ENCODE results near the gene PITX3. TPM values are rescaled to one million over a fixed set of nuclear protein-coding genes. Genes with fewer than 3 reads are reported as not detected.
A peak's percentile ranks its signal among the peaks of the same experiment; 100 is the strongest.

PITX3 gene
- not detected for total RNA-seq
- polyA plus RNA-seq = not detected
- long read RNA-seq, donor 1 = 0 reads
- long read RNA-seq, donor 2, partial matches to known transcripts = 0 of 1 reads
- long read RNA-seq, donor 2, other reads (novel, unspliced or antisense) = 0 of 1 reads
- long read RNA-seq, donor 3 = 0 reads

DNA sequence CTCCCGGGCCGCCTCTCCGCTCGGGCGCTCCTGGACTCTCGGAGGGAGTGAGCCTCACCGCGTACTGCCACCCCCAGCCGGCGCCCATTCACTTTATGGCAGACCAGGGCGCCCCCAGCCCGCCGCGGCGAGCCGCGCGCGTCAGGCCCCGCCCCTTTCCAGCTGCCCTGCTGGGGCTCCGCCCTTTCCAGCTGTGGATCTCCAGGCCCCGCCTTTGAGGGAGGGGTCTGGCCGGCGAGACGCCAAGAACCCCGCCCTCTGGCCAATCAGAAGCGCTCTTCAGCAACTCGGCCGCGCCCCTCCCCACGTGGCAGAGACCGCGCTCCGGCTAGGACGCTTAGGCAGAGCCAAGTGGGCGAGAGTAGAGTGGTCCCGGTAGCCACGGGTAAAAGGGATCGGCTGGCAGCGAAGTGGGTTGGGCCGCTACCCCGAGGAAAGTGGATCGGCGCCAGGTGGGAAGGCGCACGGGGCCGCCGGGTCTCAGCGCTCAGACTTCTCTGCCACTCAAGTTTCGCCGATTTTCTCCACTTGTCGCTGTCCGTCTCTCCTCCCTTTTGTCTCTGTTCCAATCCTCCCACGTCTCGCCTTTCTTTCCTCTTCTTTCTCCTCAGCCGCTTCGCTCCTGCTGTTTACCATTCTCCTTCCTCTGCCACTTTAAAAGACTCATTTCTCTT, at the start of gene PITX3:
Gene PITX3 (minus strand): TSS at position 69 of the 674 bp plus-strand sequence. CDS start 9,432 bp downstream, outside the sequence.
- no peak for TF ChIP-seq POLR2A (IDR thresholded peaks at IDR 0.05)
- TF ChIP-seq, protein P1, sequence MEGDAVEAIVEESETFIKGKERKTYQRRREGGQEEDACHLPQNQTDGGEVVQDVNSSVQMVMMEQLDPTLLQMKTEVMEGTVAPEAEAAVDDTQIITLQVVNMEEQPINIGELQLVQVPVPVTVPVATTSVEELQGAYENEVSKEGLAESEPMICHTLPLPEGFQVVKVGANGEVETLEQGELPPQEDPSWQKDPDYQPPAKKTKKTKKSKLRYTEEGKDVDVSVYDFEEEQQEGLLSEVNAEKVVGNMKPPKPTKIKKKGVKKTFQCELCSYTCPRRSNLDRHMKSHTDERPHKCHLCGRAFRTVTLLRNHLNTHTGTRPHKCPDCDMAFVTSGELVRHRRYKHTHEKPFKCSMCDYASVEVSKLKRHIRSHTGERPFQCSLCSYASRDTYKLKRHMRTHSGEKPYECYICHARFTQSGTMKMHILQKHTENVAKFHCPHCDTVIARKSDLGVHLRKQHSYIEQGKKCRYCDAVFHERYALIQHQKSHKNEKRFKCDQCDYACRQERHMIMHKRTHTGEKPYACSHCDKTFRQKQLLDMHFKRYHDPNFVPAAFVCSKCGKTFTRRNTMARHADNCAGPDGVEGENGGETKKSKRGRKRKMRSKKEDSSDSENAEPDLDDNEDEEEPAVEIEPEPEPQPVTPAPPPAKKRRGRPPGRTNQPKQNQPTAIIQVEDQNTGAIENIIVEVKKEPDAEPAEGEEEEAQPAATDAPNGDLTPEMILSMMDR (IDR thresholded peaks at IDR 0.05) = no peak
- no peak for TF ChIP-seq EP300 (IDR thresholded peaks at IDR 0.05)
- Histone ChIP-seq H3K4me3 (peak within 1 kb of the TSS; percentile 41), H3K9me3 (no peaks in the 10 kb centered on the region), H3K27ac (no peak within 1 kb of the TSS), H3K36me3 (no peaks in the 10 kb centered on the region), H3K27me3 (no peaks in the 10 kb centered on the region), H3K4me1 (ENCODE audit: insufficient read depth) (peaks cover 13% of the 10 kb centered on the region)
- WGBS, 3 donors = 1 to 4% (median 2%) methylated on average over 56 to 57 of the region's 57 CpGs
- peak; percentile 91 to 98 (median 96) for DNase-seq
- intact Hi-C loops (cut with DNase I) = no loop called here

- Histone ChIP-seq H3K27me3 (no peaks in the 10 kb centered on the region), H3K9me3 (no peaks in the 10 kb centered on the region), H3K36me3 (no peaks in the 10 kb centered on the region), H3K27ac (no peak overlapping the region), H3K4me3 (no peak overlapping the region), H3K4me1 (ENCODE audit: insufficient read depth) (no peaks in the 10 kb centered on the region)
- 96 to 97% (median 97%) methylated on average over 3 of the region's 3 CpGs for WGBS, 3 donors
- intact Hi-C loops (cut with DNase I) = no loop called here
- TF ChIP-seq, protein P1 (IDR thresholded peaks at IDR 0.05) = no peak
- TF ChIP-seq POLR2A (IDR thresholded peaks at IDR 0.05) (no peak), EP300 (IDR thresholded peaks at IDR 0.05) (no peak)
- no peak for DNase-seq
Observed at GRCh38 chr10:102289840-102290239, 48.5 kb upstream of the PITX3 start.

DNA sequence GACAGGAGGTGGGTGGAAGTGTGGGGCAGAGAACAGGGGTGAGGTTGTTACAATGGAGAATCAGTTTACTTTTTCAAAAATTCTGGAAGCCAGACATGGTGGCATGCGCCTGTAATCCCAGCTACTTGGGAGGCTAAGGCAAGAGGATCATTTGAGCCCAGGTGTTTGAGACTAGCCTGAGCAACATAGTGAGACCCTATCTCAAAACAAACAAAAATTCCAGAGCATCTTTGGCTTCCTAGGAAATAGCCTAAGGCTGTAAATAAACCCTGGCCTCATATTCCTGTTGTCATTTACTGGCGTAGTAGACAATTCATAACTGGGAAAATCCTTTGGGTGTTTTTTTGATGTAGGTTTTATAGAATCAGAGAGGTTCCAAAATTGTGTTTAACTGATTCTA, 48.0 kb upstream of the PITX3 start:
- no peaks in the 10 kb centered on the region for H3K36me3 ChIP-seq
- H3K27ac ChIP-seq = no peak overlapping the region
- H3K4me3 ChIP-seq = no peak overlapping the region
- intact Hi-C loops (cut with DNase I) = no loop called here
- H3K4me1 ChIP-seq (ENCODE audit: insufficient read depth) = no peaks in the 10 kb centered on the region
- no peaks in the 10 kb centered on the region for H3K27me3 ChIP-seq
- no peaks in the 10 kb centered on the region for H3K9me3 ChIP-seq
- DNase-seq = no peak
- 96 to 98% (median 96%) methylated on average over 2 of the region's 2 CpGs for WGBS, 3 donors
- TF ChIP-seq, protein P1 (IDR thresholded peaks at IDR 0.05) = no peak
- TF ChIP-seq POLR2A (IDR thresholded peaks at IDR 0.05) (no peak), EP300 (IDR thresholded peaks at IDR 0.05) (no peak)

DNA sequence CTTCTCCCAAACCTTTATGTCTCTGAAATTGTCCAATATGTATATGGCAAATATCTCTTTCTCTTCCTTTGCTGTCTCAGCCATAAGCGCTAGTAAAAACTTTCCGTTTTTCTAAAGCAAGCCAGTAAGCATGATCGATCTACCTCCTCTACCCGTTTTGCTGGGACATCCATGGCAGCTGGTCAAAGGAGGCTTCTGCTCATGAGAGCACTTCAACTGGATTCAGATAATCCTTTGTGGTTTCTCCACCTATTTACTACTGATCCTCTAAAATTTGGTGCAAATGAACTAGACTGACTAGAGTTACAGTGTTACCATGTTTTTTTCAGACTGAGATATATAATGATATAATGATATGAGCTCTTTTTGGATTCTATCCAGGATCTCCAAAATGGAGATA, 46.7 kb upstream of the PITX3 start:
- no peaks in the 10 kb centered on the region for H3K9me3 ChIP-seq
- H3K4me3 ChIP-seq = no peak overlapping the region
- no peaks in the 10 kb centered on the region for H3K36me3 ChIP-seq
- intact Hi-C loops (cut with DNase I) = no loop called here
- DNase-seq = no peak
- WGBS, 3 donors = 93 to 98% (median 96%) methylated on average over 4 of the region's 4 CpGs
- TF ChIP-seq EP300 (IDR thresholded peaks at IDR 0.05) = no peak
- no peak for TF ChIP-seq POLR2A (IDR thresholded peaks at IDR 0.05)
- TF ChIP-seq, protein P1 (IDR thresholded peaks at IDR 0.05) = no peak
- no peaks in the 10 kb centered on the region for H3K27me3 ChIP-seq
- no peak overlapping the region for H3K27ac ChIP-seq
- H3K4me1 ChIP-seq (ENCODE audit: insufficient read depth) = no peaks in the 10 kb centered on the region

Measured in ovary (tissue), 10 donors.